Myometrial cell (primary cell): Measurements from ENCODE around the gene TCHH. TPM values are rescaled to one million over a fixed set of nuclear protein-coding genes. Genes with fewer than 3 reads are reported as not detected.

ENCODE experiments used
- total RNA-seq: library from RNA; depleted of rRNA; stranded (reverse); fragments of >200 nt; gene quantifications from 2 replicates; pipeline ENCODE4 v1.2.3, GENCODE V29; 2015

The TCHH gene, protein sequence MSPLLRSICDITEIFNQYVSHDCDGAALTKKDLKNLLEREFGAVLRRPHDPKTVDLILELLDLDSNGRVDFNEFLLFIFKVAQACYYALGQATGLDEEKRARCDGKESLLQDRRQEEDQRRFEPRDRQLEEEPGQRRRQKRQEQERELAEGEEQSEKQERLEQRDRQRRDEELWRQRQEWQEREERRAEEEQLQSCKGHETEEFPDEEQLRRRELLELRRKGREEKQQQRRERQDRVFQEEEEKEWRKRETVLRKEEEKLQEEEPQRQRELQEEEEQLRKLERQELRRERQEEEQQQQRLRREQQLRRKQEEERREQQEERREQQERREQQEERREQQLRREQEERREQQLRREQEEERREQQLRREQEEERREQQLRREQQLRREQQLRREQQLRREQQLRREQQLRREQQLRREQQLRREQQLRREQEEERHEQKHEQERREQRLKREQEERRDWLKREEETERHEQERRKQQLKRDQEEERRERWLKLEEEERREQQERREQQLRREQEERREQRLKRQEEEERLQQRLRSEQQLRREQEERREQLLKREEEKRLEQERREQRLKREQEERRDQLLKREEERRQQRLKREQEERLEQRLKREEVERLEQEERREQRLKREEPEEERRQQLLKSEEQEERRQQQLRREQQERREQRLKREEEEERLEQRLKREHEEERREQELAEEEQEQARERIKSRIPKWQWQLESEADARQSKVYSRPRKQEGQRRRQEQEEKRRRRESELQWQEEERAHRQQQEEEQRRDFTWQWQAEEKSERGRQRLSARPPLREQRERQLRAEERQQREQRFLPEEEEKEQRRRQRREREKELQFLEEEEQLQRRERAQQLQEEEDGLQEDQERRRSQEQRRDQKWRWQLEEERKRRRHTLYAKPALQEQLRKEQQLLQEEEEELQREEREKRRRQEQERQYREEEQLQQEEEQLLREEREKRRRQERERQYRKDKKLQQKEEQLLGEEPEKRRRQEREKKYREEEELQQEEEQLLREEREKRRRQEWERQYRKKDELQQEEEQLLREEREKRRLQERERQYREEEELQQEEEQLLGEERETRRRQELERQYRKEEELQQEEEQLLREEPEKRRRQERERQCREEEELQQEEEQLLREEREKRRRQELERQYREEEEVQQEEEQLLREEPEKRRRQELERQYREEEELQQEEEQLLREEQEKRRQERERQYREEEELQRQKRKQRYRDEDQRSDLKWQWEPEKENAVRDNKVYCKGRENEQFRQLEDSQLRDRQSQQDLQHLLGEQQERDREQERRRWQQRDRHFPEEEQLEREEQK (N-terminal part only)
- under 0.01 TPM in 1 of 2 replicates, not detected in the other for total RNA-seq

DNA sequence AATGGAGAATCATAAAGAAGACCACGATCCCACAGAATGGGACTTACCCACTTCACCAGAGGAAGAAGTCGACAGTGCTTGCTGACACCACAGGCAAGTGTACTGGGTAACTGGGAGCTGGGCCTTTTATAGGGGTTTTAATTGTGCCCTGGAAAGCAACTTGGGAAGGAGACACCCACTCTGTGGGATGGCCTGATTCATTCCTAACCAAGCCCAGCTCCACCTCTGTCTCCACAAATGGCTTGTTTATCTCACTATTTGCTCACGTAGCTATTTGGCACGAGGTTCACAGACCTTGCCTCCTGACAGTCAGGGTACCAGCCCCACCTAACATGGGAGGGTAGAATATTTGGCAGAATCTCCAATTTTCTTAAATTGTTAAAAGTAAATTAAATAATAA is at the start of gene TCHH:
Gene TCHH (minus strand): TSS at position 101 of the 400 bp plus-strand sequence. CDS start 1,364 bp downstream, outside the sequence.

DNA sequence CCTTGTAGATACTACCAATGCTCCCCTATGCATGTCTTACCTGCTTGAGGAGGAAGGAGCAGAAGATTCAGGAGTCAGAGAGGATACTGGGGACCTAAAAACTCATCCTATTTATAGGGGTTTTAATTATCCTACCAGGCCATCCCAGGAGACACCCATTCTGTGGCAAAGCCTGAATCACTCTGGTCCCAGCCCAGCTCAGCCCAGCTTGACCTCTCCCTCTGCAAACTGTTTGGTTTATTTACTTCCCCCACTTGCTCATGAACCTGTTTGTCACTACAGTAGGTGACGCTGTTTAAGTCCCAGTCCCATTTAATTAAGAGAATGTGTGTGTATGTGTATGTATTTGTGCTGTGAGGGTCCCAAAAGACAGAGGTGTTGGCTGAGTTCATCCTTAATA is 43.9 kb upstream of the TCHH start, which contains the start of gene RPTN:
Gene RPTN (minus strand): TSS at position 85 of the 400 bp plus-strand sequence. CDS start 1,339 bp downstream, outside the sequence.

DNA sequence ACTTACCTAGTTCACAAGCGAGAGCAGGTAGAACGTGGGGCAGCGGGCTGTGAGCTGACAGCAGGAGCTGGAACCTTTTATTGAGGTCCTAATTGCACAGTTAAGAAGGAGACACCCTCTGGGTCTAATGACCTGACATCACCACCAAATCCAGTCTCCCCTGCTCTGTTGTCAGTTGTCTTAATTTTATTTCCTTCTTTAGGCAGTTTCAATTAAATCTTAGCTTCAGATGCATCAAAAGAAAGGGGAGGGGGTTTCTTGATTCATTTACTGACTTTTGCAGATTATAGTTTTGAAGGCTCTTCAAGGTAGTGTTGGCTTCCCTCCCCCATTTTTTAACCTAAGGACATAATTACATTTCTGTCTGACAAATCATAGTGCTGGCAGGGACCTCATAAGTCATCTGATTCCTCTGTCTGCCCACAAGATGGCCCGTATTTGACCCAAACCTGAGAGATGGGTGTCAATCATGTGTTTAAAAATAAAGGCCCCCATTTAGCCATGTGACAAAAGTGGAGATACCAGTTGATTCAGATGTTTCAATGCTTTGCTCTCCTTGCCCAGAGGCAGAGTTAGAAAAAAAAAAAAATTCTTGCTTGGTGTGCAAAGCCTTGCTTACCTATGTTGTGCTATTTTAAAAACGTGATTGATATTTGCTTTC is 26.1 kb downstream of the TCHH start, which contains the start of gene TCHHL1:
Gene TCHHL1 (minus strand): TSS at position 51 of the 661 bp plus-strand sequence. CDS start 921 bp downstream, outside the sequence.

Other genes starting within 250 kb of the TCHH start
- gene THEM4, start 205.9 kb downstream of the TCHH start, total RNA-seq = 5.2 and 11.3 TPM in 2 replicates
- gene S100A10, start 121.6 kb downstream of the TCHH start, total RNA-seq = 148 and 157 TPM in 2 replicates
- gene S100A11, start 78.4 kb downstream of the TCHH start, total RNA-seq = 548 and 613 TPM in 2 replicates
- not detected in 2 replicates for gene TCHHL1, start 26.4 kb downstream of the TCHH start, total RNA-seq
- not detected in 2 replicates for gene RPTN, start 43.8 kb upstream of the TCHH start, total RNA-seq
- not detected in 2 replicates for gene HRNR, start 108.7 kb upstream of the TCHH start, total RNA-seq
- not detected in 2 replicates for gene FLG, start 209.8 kb upstream of the TCHH start, total RNA-seq
- gene FLG2, start 244.6 kb upstream of the TCHH start, total RNA-seq = not detected in 2 replicates